Right lobe of liver (tissue), 6 donors: ENCODE data around the gene C22orf31. TPM values are rescaled to one million over a fixed set of nuclear protein-coding genes. Genes with fewer than 3 reads are reported as not detected.

Experiments used
- ATAC-seq, 4 donors: fragments of 200-7000 bp; cut with Tn5 transposase; one replicate each; pipeline ENCODE4 v1.9.1; 2020; ENCODE audit warnings: mild to moderate bottlenecking in 4 of 4, moderate library complexity in 4 of 4
- DNase-seq, 3 donors: peaks; one replicate each; pipeline ENCODE4 v3.0.0-alpha.2; 2020
- H3K27ac ChIP-seq, 3 donors: fragments of 200-600 bp; one replicate each; pipeline ENCODE4 v1.8.0; 2022
- H3K27me3 ChIP-seq, 2 donors: fragments of 200-600 bp; one replicate each; pipeline ENCODE4 v1.8.0; 2022
- H3K36me3 ChIP-seq, 4 donors: fragments of 200-600 bp; sonication (generic) in 1 of 4; one replicate each; pipeline versions ENCODE4 v1.5.1 to v1.8.0; 2017 to 2022; ENCODE audit warnings: control low read depth in 1 of 4
- H3K4me1 ChIP-seq, 4 donors: fragments of 200-600 bp; sonication (generic) in 1 of 4; one replicate each; pipeline versions ENCODE4 v1.5.1 to v1.8.0; 2017 to 2022; ENCODE audit warnings: control low read depth in 1 of 4
- H3K4me3 ChIP-seq, 3 donors: fragments of 200-600 bp; one replicate each; pipeline ENCODE4 v1.8.0; 2022
- H3K9me3 ChIP-seq, 4 donors: fragments of 200-600 bp; sonication (generic) in 1 of 4; one replicate each; pipeline versions ENCODE4 v1.5.1 to v1.8.0; 2017 to 2022; ENCODE audit warnings: control low read depth in 1 of 4
- POLR2A ChIP-seq: fragments of 450-650 bp; IDR thresholded peaks from one replicate; pipeline ENCODE4 v1.6.1; 2017; ENCODE audit warnings: antibody characterized with exemption, mild to moderate bottlenecking
- WGBS: methylation state at CpG from one replicate; pipeline ENCODE4 v1.1.6; 2018; ENCODE audit warnings: low coverage, low lambda C conversion rate; ENCODE audit not compliant: insufficient coverage; ENCODE audit errors: missing lambda C conversion rate; 5-methylcytosine and 5-hydroxymethylcytosine counted together
- intact Hi-C, 2 donors: fragments of 100-400 bp; cut with DNase I; formaldehyde crosslinking; loops; one replicate each; pipeline versions ENCODE4 v1.11.2 to v1.14.1; 2022
- total RNA-seq, 6 experiments: library from RNA; depleted of rRNA in 2 of 6; stranded (reverse); fragments of >200 nt in 2 of 6; fragmentation: NEBNext Ultra II Directional in 3 of 6; extraction: Animal tissue kit (Norgen Biotek cat#: 25700) in 3 of 6; gene quantifications; one replicate each; pipeline versions ENCODE4 v1.1.0 to v1.2.4, GENCODE V29; 2016 to 2023
- TF ChIP-seq, protein P1 (sequence below), 4 donors: fragments of 200-600 bp in 3 of 4; fragments of 450-650 bp in 1 of 4; IDR thresholded peaks; one replicate each; pipeline versions ENCODE4 v1.5.1 to v1.8.0; 2016 to 2022; ENCODE audit warnings: antibody characterized with exemption in 4 of 4, mild to moderate bottlenecking in 2 of 4
- donor health status: DM: no; HTN: yes; CAD: no.
- donor health status: DM: no; HTN: no; CAD: no.
- donor health status: DM: no; HTN: no; CAD: no.
- donor health status: DM: no; HTN: yes; CAD: no.
- donor health status: DM: no; HTN: yes; CAD: no.

The C22orf31 gene
- total RNA-seq, 6 experiments from 2014 or later, result not detected

- Histone ChIP-seq H3K4me3 (no peak overlapping the region), H3K9me3 (no peaks in the 10 kb centered on the region), H3K27me3 (no peaks in the 10 kb centered on the region), H3K4me1 (peaks cover 0 to 10% (median 0%) of the 10 kb centered on the region in 4 donors), H3K27ac (no peak overlapping the region), H3K36me3 (no peaks in the 10 kb centered on the region)
- TF ChIP-seq, protein P1, sequence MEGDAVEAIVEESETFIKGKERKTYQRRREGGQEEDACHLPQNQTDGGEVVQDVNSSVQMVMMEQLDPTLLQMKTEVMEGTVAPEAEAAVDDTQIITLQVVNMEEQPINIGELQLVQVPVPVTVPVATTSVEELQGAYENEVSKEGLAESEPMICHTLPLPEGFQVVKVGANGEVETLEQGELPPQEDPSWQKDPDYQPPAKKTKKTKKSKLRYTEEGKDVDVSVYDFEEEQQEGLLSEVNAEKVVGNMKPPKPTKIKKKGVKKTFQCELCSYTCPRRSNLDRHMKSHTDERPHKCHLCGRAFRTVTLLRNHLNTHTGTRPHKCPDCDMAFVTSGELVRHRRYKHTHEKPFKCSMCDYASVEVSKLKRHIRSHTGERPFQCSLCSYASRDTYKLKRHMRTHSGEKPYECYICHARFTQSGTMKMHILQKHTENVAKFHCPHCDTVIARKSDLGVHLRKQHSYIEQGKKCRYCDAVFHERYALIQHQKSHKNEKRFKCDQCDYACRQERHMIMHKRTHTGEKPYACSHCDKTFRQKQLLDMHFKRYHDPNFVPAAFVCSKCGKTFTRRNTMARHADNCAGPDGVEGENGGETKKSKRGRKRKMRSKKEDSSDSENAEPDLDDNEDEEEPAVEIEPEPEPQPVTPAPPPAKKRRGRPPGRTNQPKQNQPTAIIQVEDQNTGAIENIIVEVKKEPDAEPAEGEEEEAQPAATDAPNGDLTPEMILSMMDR (IDR thresholded peaks at IDR 0.05), result no peak
- no peak for TF ChIP-seq POLR2A
- peak in 1 of 4 donors; percentile 19 for ATAC-seq
- no peak for DNase-seq
- intact Hi-C loops, result no loop called here
- 84% methylated on average over 13 of the region's 13 CpGs for WGBS
Observed at GRCh38 chr22:29096736-29097669, 35.4 kb upstream of the C22orf31 start.

GRCh38 chr22:29095459-29095858 lies 33.8 kb upstream of the C22orf31 start:
- Histone ChIP-seq H3K27ac (no peak overlapping the region), H3K36me3 (no peaks in the 10 kb centered on the region), H3K27me3 (no peaks in the 10 kb centered on the region), H3K4me3 (no peak overlapping the region), H3K9me3 (no peaks in the 10 kb centered on the region), H3K4me1 (peaks cover 0 to 10% (median 0%) of the 10 kb centered on the region in 4 donors)
- DNase-seq (no peak), ATAC-seq (no peak)
- TF ChIP-seq, protein P1 (IDR thresholded peaks at IDR 0.05), result no peak
- TF ChIP-seq POLR2A, result no peak
- intact Hi-C loops, result no loop called here
- 92% methylated on average over 2 of the region's 2 CpGs for WGBS

DNA sequence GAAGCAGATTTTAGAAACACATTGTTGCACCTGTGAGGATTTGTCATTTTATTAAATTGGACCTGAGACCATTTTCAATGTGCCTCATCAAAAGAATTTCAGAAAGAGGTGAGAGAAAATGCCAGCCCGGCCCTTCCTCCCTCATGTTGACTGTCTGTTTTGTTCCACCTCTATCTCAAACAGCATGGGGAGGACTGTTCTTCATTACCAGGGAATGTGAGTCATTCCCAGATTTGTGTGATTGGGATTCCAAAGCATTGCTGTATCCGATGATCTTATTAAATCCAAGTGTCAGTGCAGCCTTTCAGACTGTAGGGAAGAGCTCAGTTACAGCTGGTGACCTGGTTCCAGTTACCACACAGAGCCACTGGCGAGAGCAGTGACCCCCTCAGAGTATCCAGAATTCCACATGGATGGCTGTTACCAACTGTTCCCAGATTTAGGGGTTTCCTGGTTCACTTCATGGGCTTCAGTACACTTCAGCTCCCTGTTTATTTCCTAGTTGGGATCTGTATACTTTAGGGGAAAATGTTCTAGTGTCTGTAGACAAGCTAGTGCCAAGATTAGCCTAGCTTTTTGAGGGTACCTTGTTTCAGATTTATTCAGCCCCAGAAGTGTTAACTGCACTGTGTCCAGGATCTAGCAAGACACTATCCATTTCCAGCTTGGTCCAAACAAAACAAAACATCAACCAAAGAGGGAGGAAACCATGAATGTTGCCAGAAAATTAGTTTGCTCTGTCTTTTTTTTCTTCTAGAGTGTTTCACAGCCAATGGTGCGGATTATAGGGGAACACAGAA lies 32.1 kb upstream of the C22orf31 start:
- ATAC-seq (peak; percentile 13 to 47 (median 24)), DNase-seq (peak in 1 of 3 donors; percentile 21)
- TF ChIP-seq, protein P1 (IDR thresholded peaks at IDR 0.05), result no peak
- no peak for TF ChIP-seq POLR2A
- Histone ChIP-seq H3K4me1 (peaks cover 0 to 18% (median 0%) of the 10 kb centered on the region in 4 donors), H3K9me3 (no peaks in the 10 kb centered on the region), H3K27ac (no peak overlapping the region), H3K36me3 (no peaks in the 10 kb centered on the region), H3K27me3 (no peaks in the 10 kb centered on the region), H3K4me3 (no peak overlapping the region)
- intact Hi-C loops, result no loop called here
- 97% methylated on average over 4 of the region's 4 CpGs for WGBS

DNA sequence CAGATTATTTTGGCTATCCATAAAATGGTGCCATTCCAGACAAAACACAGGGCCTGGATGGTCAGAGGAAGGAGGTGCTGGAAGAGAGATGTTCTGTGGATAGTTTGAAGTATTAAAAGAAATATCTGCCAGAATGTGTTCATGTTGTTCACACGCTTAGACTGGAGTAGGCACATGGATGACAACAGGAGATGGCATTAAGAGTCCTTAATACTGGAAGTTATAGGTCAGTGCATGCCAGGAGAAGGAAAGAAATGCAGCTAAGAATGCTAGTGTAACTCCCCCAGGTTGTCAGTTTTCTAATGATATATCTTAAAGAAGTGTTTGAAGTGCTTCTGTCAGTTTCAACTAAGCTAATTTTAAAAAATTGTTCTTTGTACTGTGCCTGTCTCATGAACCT lies 31.4 kb upstream of the C22orf31 start:
- DNase-seq (no peak), ATAC-seq (no peak)
- Histone ChIP-seq H3K9me3 (no peaks in the 10 kb centered on the region), H3K27ac (no peak overlapping the region), H3K4me3 (no peak overlapping the region), H3K36me3 (no peaks in the 10 kb centered on the region), H3K27me3 (no peaks in the 10 kb centered on the region), H3K4me1 (peaks cover 0 to 18% (median 0%) of the 10 kb centered on the region in 4 donors)
- TF ChIP-seq POLR2A, result no peak
- TF ChIP-seq, protein P1 (IDR thresholded peaks at IDR 0.05), result no peak
- intact Hi-C loops, result no loop called here
- 100% methylated on average over 1 of the region's 1 CpG for WGBS
